ENCODE results near the gene SH3BP5.

GRCh38 chr3:15216501-15216900 lies 115.9 kb downstream of the SH3BP5 start:
- no peak for TF ChIP-seq TAF1 (IDR thresholded peaks at IDR 0.05; ENCODE audit: low read depth)
- TF ChIP-seq EP300 (IDR thresholded peaks at IDR 0.05; ENCODE audit: borderline replicate concordance) = no peak
- TF ChIP-seq, protein P1, sequence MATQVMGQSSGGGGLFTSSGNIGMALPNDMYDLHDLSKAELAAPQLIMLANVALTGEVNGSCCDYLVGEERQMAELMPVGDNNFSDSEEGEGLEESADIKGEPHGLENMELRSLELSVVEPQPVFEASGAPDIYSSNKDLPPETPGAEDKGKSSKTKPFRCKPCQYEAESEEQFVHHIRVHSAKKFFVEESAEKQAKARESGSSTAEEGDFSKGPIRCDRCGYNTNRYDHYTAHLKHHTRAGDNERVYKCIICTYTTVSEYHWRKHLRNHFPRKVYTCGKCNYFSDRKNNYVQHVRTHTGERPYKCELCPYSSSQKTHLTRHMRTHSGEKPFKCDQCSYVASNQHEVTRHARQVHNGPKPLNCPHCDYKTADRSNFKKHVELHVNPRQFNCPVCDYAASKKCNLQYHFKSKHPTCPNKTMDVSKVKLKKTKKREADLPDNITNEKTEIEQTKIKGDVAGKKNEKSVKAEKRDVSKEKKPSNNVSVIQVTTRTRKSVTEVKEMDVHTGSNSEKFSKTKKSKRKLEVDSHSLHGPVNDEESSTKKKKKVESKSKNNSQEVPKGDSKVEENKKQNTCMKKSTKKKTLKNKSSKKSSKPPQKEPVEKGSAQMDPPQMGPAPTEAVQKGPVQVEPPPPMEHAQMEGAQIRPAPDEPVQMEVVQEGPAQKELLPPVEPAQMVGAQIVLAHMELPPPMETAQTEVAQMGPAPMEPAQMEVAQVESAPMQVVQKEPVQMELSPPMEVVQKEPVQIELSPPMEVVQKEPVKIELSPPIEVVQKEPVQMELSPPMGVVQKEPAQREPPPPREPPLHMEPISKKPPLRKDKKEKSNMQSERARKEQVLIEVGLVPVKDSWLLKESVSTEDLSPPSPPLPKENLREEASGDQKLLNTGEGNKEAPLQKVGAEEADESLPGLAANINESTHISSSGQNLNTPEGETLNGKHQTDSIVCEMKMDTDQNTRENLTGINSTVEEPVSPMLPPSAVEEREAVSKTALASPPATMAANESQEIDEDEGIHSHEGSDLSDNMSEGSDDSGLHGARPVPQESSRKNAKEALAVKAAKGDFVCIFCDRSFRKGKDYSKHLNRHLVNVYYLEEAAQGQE (IDR thresholded peaks at IDR 0.05; ENCODE audit: low read depth) = no peak
- TF ChIP-seq FOXM1 (IDR thresholded peaks at IDR 0.05; ENCODE audit: borderline replicate concordance, low read depth) = no peak
- no peak for TF ChIP-seq NFIC (IDR thresholded peaks at IDR 0.05)
- no peak for TF ChIP-seq EGR1 (IDR thresholded peaks at IDR 0.05)
- TF ChIP-seq, protein P2, sequence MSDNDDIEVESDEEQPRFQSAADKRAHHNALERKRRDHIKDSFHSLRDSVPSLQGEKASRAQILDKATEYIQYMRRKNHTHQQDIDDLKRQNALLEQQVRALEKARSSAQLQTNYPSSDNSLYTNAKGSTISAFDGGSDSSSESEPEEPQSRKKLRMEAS (IDR thresholded peaks at IDR 0.05) = no peak
- TF ChIP-seq TCF12 (IDR thresholded peaks at IDR 0.05; ENCODE audit: low read depth) = no peak
- TF ChIP-seq USF1 (IDR thresholded peaks at IDR 0.05) = no peak
- no peak for TF ChIP-seq CEBPB (IDR thresholded peaks at IDR 0.05)
- TF ChIP-seq TEAD4 (IDR thresholded peaks at IDR 0.05) = no peak

All from Ishikawa (cell line).